Stimulated activated CD4-positive, alpha-beta T cell treated with anti-CD3 and anti-CD28 coated beads, TNF-alpha, amount 100 ng/mL, for 24 hours (primary cell): ENCODE data around the gene COPB2.

ENCODE experiments used
- DNase-seq, 3 experiments: peaks; one replicate each; pipeline ENCODE4 v3.0.0-alpha.2; 2020; ENCODE audit warnings: low read depth in 3 of 3

Gene COPB2

GRCh38 chr3:139307601-139308555 lies 81.6 kb downstream of the COPB2 start:
- DNase-seq: no peak
